OCI-LY3 (cell line): ENCODE measurements around the gene NNT.

Experiments
- H2AFZ ChIP-seq: fragments of 200-600, 300-600 bp; shearing (Covaris generic); 2 replicates; pipeline ENCODE4 v1.6.0; 2014; ENCODE audit warnings: antibody characterized with exemption, low read depth, low read length
- H3K27ac ChIP-seq: fragments of 200-600, 300-600 bp; sonication (generic); 2 replicates; pipeline ENCODE4 v1.5.1; 2014; ENCODE audit warnings: mild to moderate bottlenecking, low read length, moderate library complexity, mixed read lengths
- H3K27me3 ChIP-seq: fragments of 200-600, 300-600 bp; sonication (generic); 2 replicates; pipeline ENCODE4 v1.6.1; 2014; ENCODE audit warnings: low read depth, low read length, mixed read lengths
- H3K36me3 ChIP-seq: fragments of 200-600, 300-600 bp; sonication (generic); replicated peaks from 2 replicates; pipeline ENCODE3; 2014; ENCODE audit warnings: low read depth, low read length, mixed read lengths
- H3K4me1 ChIP-seq: fragments of 300-600, 200-600 bp; sonication (generic); 2 replicates; pipeline ENCODE4 v1.6.1; 2014; ENCODE audit warnings: low read length, mixed read lengths
- H3K4me2 ChIP-seq: fragments of 200-600, 300-600 bp; sonication (generic); 2 replicates; pipeline ENCODE4 v1.6.1; 2014; ENCODE audit warnings: low read length, mixed read lengths
- H3K4me3 ChIP-seq: fragments of 300-600, 200-600 bp; sonication (generic); 2 replicates; pipeline ENCODE4 v1.5.1; 2014; ENCODE audit warnings: antibody characterized with exemption, mild to moderate bottlenecking, low read length, moderate library complexity
- H3K79me2 ChIP-seq: fragments of 300-600, 200-600 bp; shearing (Covaris generic); 2 replicates; pipeline ENCODE4 v1.6.1; 2014; ENCODE audit warnings: mild to moderate bottlenecking, low read length, mixed read lengths
- H3K9ac ChIP-seq: fragments of 300-600, 200-600 bp; shearing (Covaris generic); 2 replicates; pipeline ENCODE4 v1.6.0; 2014; ENCODE audit warnings: mild to moderate bottlenecking, low read length, moderate library complexity
- H3K9me3 ChIP-seq: fragments of 200-600, 300-600 bp; shearing (Covaris generic); 2 replicates; pipeline ENCODE4 v1.6.1; 2014; ENCODE audit warnings: low read length, mixed read lengths; ENCODE audit not compliant: insufficient read depth
- H4K20me1 ChIP-seq: fragments of 200-600, 300-600 bp; sonication (generic); 2 replicates; pipeline ENCODE4 v1.6.1; 2016; ENCODE audit warnings: low read length, mixed read lengths; ENCODE audit not compliant: insufficient read depth
- CTCF ChIP-seq: fragments of 200-600, 300-600 bp; sonication (generic); IDR thresholded peaks from 2 replicates; pipeline ENCODE4 v1.5.1; 2014; ENCODE audit warnings: antibody characterized with exemption, low read length, low read depth
- EZH2phosphoT487 ChIP-seq: fragments of 200-600 bp; shearing (Covaris generic); IDR thresholded peaks from 2 replicates; pipeline ENCODE4 v1.6.1; 2018; ENCODE audit warnings: antibody characterized with exemption, mixed run types, low read depth

NNT gene

GRCh38 chr5:43642428-43642827, 39.4 kb downstream of the NNT start:
- Histone ChIP-seq H3K36me3 (no peaks in the 10 kb centered on the region), H3K27ac (no peak overlapping the region), H2AFZ (no peak overlapping the region), H3K79me2 (no peaks in the 10 kb centered on the region), H3K9me3 (no peaks in the 10 kb centered on the region), H3K9ac (no peak overlapping the region), H3K4me3 (no peak overlapping the region), H3K4me1 (peaks cover 5% of the 10 kb centered on the region; the same call in 1 of the 2 replicates), H4K20me1 (no peaks in the 10 kb centered on the region), H3K4me2 (no peak overlapping the region), H3K27me3 (no peaks in the 10 kb centered on the region)
- TF ChIP-seq CTCF (no peak), EZH2phosphoT487 (no peak)

- peaks cover 5% of the 10 kb centered on the region; the same call in 1 of the 2 replicates for H3K4me1 ChIP-seq
- H3K4me2 ChIP-seq, result no peak overlapping the region
- no peak overlapping the region for H2AFZ ChIP-seq
- no peak overlapping the region for H3K27ac ChIP-seq
- H4K20me1 ChIP-seq, result no peaks in the 10 kb centered on the region
- H3K36me3 ChIP-seq, result peaks cover 3% of the 10 kb centered on the region
- H3K4me3 ChIP-seq, result no peak overlapping the region
- no peak for TF ChIP-seq EZH2phosphoT487
- no peak for TF ChIP-seq CTCF
- H3K27me3 ChIP-seq, result no peaks in the 10 kb centered on the region
- no peaks in the 10 kb centered on the region for H3K9me3 ChIP-seq
- H3K79me2 ChIP-seq, result no peaks in the 10 kb centered on the region
- H3K9ac ChIP-seq, result no peak overlapping the region
These were observed 40.3 kb downstream of the NNT start for GRCh38 chr5:43643327-43643726.

DNA sequence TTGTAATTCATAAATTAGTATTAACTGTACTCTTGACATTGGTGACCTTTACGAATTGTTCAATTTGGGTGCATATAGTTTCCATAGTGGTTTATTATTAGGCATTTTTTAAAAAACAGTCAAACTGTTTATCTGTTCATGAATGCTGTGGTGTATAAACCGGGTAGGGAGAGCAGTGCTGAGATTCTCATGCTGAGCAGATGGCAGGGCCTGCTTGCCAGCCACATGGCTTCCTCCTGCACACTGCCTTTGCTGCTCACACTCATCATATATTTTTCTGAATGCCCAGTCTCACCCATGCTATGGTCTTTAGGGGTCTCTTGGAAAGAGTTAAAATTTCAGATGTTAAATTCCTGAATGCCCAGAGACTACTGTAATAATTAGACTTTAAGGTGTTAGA, 40.8 kb downstream of the NNT start:
- Histone ChIP-seq H3K4me1 (peaks cover 5% of the 10 kb centered on the region; the same call in 1 of the 2 replicates), H4K20me1 (no peaks in the 10 kb centered on the region), H3K4me3 (no peak overlapping the region), H3K9ac (no peak overlapping the region), H3K4me2 (no peak overlapping the region), H3K36me3 (peaks cover 3% of the 10 kb centered on the region), H3K27ac (no peak overlapping the region), H2AFZ (no peak overlapping the region), H3K27me3 (no peaks in the 10 kb centered on the region), H3K9me3 (no peaks in the 10 kb centered on the region), H3K79me2 (no peaks in the 10 kb centered on the region)
- TF ChIP-seq CTCF (no peak), EZH2phosphoT487 (no peak)

- H3K36me3 ChIP-seq, result peaks cover 3% of the 10 kb centered on the region
These were observed 44.0 kb downstream of the NNT start for GRCh38 chr5:43646992-43647391.

More at GRCh38 chr5:43646992-43647391, 44.0 kb downstream of the NNT start:
- no peak overlapping the region for H3K4me3 ChIP-seq
- no peaks in the 10 kb centered on the region for H3K27me3 ChIP-seq
- H3K9me3 ChIP-seq, result no peaks in the 10 kb centered on the region
- TF ChIP-seq CTCF (no peak), EZH2phosphoT487 (no peak)
- no peaks in the 10 kb centered on the region for H4K20me1 ChIP-seq
- no peak overlapping the region for H3K27ac ChIP-seq
- no peak overlapping the region for H2AFZ ChIP-seq
- H3K4me1 ChIP-seq, result no peaks in the 10 kb centered on the region
- no peak overlapping the region for H3K9ac ChIP-seq
- no peak overlapping the region for H3K4me2 ChIP-seq
- no peaks in the 10 kb centered on the region for H3K79me2 ChIP-seq
